NCI-H345 treated with DMSO at 0.1 percent for 48 hours (cell line): ENCODE data around the gene ACCS.

Experiments
- DNase-seq: peaks from one replicate; lab custom pipeline; 2025; ENCODE audit not compliant: unreplicated experiment; lab: John Stamatoyannopoulos, UW

Gene ACCS

GRCh38 chr11:44036811-44037657 lies 29.0 kb upstream of the ACCS start:
- peak; percentile 19 for DNase-seq

- no peak for DNase-seq
Measured at GRCh38 chr11:44037658-44037998, 28.4 kb upstream of the ACCS start.

- DNase-seq: no peak
Measured at GRCh38 chr11:44043157-44043556, 22.9 kb upstream of the ACCS start.

GRCh38 chr11:44046182-44046581 lies 19.9 kb upstream of the ACCS start:
- DNase-seq: no peak

- DNase-seq: no peak
Measured at GRCh38 chr11:44047298-44047697, 18.8 kb upstream of the ACCS start.

- DNase-seq: no peak
Measured at GRCh38 chr11:44047931-44048431, 18.1 kb upstream of the ACCS start, which contains the start of gene ACCSL. Gene ACCSL (plus strand): TSS chr11:44047981. CDS start chr11:44048037, 56 bp downstream.

GRCh38 chr11:44049832-44050231 lies 16.2 kb upstream of the ACCS start:
- no peak for DNase-seq

GRCh38 chr11:44051171-44051570 lies 14.9 kb upstream of the ACCS start:
- no peak for DNase-seq

GRCh38 chr11:44057340-44057739 lies 8.7 kb upstream of the ACCS start:
- DNase-seq: no peak

- DNase-seq: no peak
Measured at GRCh38 chr11:44058275-44058674, 7.8 kb upstream of the ACCS start.

GRCh38 chr11:44065161-44065661 lies 859 bp upstream of the ACCS start:
- no peak for DNase-seq

GRCh38 chr11:44066732-44067141 lies 667 bp downstream of the ACCS start:
- no peak for DNase-seq

GRCh38 chr11:44067266-44067665 lies 1.2 kb downstream of the ACCS start:
- DNase-seq: no peak

GRCh38 chr11:44068180-44068579 lies 2.1 kb downstream of the ACCS start:
- no peak for DNase-seq

GRCh38 chr11:44071157-44071556 lies 5.1 kb downstream of the ACCS start:
- DNase-seq: no peak

GRCh38 chr11:44072757-44073658 lies 6.9 kb downstream of the ACCS start:
- DNase-seq: no peak

GRCh38 chr11:44078794-44079193 lies 12.7 kb downstream of the ACCS start:
- DNase-seq: no peak

GRCh38 chr11:44079376-44079775 lies 13.3 kb downstream of the ACCS start:
- no peak for DNase-seq

GRCh38 chr11:44080951-44081350 lies 14.9 kb downstream of the ACCS start:
- no peak for DNase-seq

GRCh38 chr11:44082645-44083044 lies 16.6 kb downstream of the ACCS start:
- no peak for DNase-seq

GRCh38 chr11:44083433-44083832 lies 17.4 kb downstream of the ACCS start:
- DNase-seq: no peak

- DNase-seq: no peak
Measured at GRCh38 chr11:44083906-44084305, 17.8 kb downstream of the ACCS start.
